PC-9 (cell line): ENCODE data around the gene PNKD. TPM values are rescaled to one million over a fixed set of nuclear protein-coding genes. Genes with fewer than 3 reads are reported as not detected.

ENCODE experiments used
- BruUV-seq: library from RNA; stranded (reverse); fragments of 400-500 nt; replicated peaks from 2 replicates; lab custom pipeline; 2021; lab: Mats Ljungman, UMichigan
- CTCF ChIA-PET: fragments of 300-600 bp; sonication (Branson Sonifier 250); formaldehyde crosslinking; loops from one replicate; lab custom pipeline; 2022; ENCODE audit warnings: antibody characterized with exemption; lab: Charles Lee
- POLR2A ChIA-PET: fragments of 300-600 bp; sonication (Branson Sonifier 250); formaldehyde crosslinking; loops from one replicate; lab custom pipeline; 2022; ENCODE audit warnings: antibody characterized with exemption; ENCODE audit not compliant: unreplicated experiment; lab: Charles Lee
- DNase-seq, 2 experiments: peaks; one replicate each; pipeline versions ENCODE4 v3.0.0 to v3.0.0-alpha.2; 2015 to 2022; ENCODE audit warnings: mixed read lengths in 1 of 2
- H2AFZ ChIP-seq: fragments of 200-600 bp; sonication (generic); 2 replicates; pipeline ENCODE4 v1.8.1; 2017; ENCODE audit warnings: antibody characterized with exemption
- H3F3A ChIP-seq: fragments of 200-600 bp; sonication (generic); 2 replicates; pipeline ENCODE4 v1.8.1; 2017; ENCODE audit warnings: antibody characterized with exemption, mild to moderate bottlenecking, low read depth; ENCODE audit not compliant: insufficient read depth
- H3K27ac ChIP-seq: fragments of 200-600 bp; sonication (generic); 2 replicates; pipeline ENCODE4 v1.6.1; 2016; ENCODE audit warnings: mixed run types
- H3K27me3 ChIP-seq: fragments of 200-600 bp; sonication (generic); 2 replicates; pipeline ENCODE4 v1.6.1; 2016; ENCODE audit warnings: low read depth, mixed run types; ENCODE audit not compliant: insufficient read depth
- H3K36me3 ChIP-seq: fragments of 200-600 bp; sonication (generic); 2 replicates; pipeline ENCODE4 v1.6.1; 2016; ENCODE audit warnings: low read depth, mixed run types
- H3K4me1 ChIP-seq: fragments of 200-600 bp; sonication (generic); replicated peaks from 2 replicates; pipeline ENCODE4 v1.6.1; 2016; ENCODE audit warnings: mixed run types; ENCODE audit not compliant: insufficient read depth
- H3K4me2 ChIP-seq: fragments of 200-600 bp; sonication (generic); 2 replicates; pipeline ENCODE4 v1.6.1; 2017; ENCODE audit warnings: mixed run types
- H3K4me3 ChIP-seq: fragments of 200-600 bp; sonication (generic); 2 replicates; pipeline ENCODE4 v1.6.1; 2016; ENCODE audit warnings: mixed run types
- H3K79me2 ChIP-seq: fragments of 200-600 bp; sonication (generic); 2 replicates; pipeline ENCODE4 v1.6.1; 2017; ENCODE audit warnings: low read depth, mixed run types
- H3K9me2 ChIP-seq: fragments of 200-600 bp; sonication (generic); 2 replicates; pipeline ENCODE4 v1.8.1; 2017; ENCODE audit warnings: mild to moderate bottlenecking; ENCODE audit not compliant: insufficient read depth
- H3K9me3 ChIP-seq: fragments of 200-600 bp; sonication (generic); 2 replicates; pipeline ENCODE4 v1.8.1; 2016; ENCODE audit warnings: low read depth; ENCODE audit not compliant: insufficient read depth
- H4K20me1 ChIP-seq: fragments of 200-600 bp; sonication (generic); 2 replicates; pipeline ENCODE4 v1.8.1; 2017; ENCODE audit not compliant: insufficient read depth
- CTCF ChIP-seq: fragments of 200-600 bp; sonication (generic); conservative IDR thresholded peaks from 2 replicates; pipeline ENCODE4 v1.6.1; 2017; ENCODE audit warnings: mixed run types, antibody characterized with exemption, mild to moderate bottlenecking, moderate library complexity
- EZH2 ChIP-seq: fragments of 200-600 bp; sonication (generic); IDR thresholded peaks from 2 replicates; pipeline ENCODE4 v1.8.0; 2017; ENCODE audit warnings: antibody characterized with exemption, low read depth
- intact Hi-C: fragments of 100-400 bp; cut with micrococcal nuclease; formaldehyde crosslinking; loops from one replicate; pipeline ENCODE4 v1.10.0; 2022; ENCODE audit not compliant: unreplicated experiment
- total RNA-seq: library from RNA; stranded (reverse); gene quantifications from 2 replicates; pipeline ENCODE4 v1.2.3, GENCODE V29; 2021

Gene PNKD
- total RNA-seq, 1 experiment from 2014 or later, result 102 TPM

- CTCF ChIA-PET, result no interaction called here
- Histone ChIP-seq H3K36me3 (no peaks in the 10 kb centered on the region), H3K27ac (no peak overlapping the region), H3K9me2 (no peaks in the 10 kb centered on the region), H3K4me2 (no peak overlapping the region), H3F3A (no peaks in the 10 kb centered on the region), H3K79me2 (no peaks in the 10 kb centered on the region), H3K27me3 (no peaks in the 10 kb centered on the region), H3K4me1 (no peaks in the 10 kb centered on the region), H2AFZ (no peak overlapping the region), H3K9me3 (no peaks in the 10 kb centered on the region), H4K20me1 (no peaks in the 10 kb centered on the region), H3K4me3 (no peak overlapping the region)
- DNase-seq, result no peak
- intact Hi-C loops, result no loop called here
- TF ChIP-seq CTCF, result no peak
- TF ChIP-seq EZH2, result no peak
- POLR2A ChIA-PET, result interaction anchor here (0.6 kb wide), 1 partner anchor 9 kb away, joined by 4 read pairs; no protein-coding TSS in a partner anchor
- BruUV-seq, result no TSS peak
Measured at GRCh38 chr2:218374795-218375194, 104.5 kb downstream of the PNKD start.

- Histone ChIP-seq H3K27me3 (no peaks in the 10 kb centered on the region), H4K20me1 (no peaks in the 10 kb centered on the region), H3K79me2 (no peaks in the 10 kb centered on the region), H3K9me2 (no peaks in the 10 kb centered on the region), H3K4me3 (no peak overlapping the region), H3K4me2 (no peak overlapping the region), H3K27ac (no peak overlapping the region), H3F3A (no peaks in the 10 kb centered on the region), H3K36me3 (no peaks in the 10 kb centered on the region), H3K4me1 (no peaks in the 10 kb centered on the region), H3K9me3 (no peaks in the 10 kb centered on the region), H2AFZ (no peak overlapping the region)
- POLR2A ChIA-PET, result no interaction called here
- BruUV-seq, result no TSS peak
- CTCF ChIA-PET, result no interaction called here
- intact Hi-C loops, result no loop called here
- no peak for DNase-seq
- TF ChIP-seq EZH2 (no peak), CTCF (no peak)
Measured at GRCh38 chr2:218375212-218375611, 104.9 kb downstream of the PNKD start.

- intact Hi-C loops, result no loop called here
- H3K4me2 ChIP-seq, result no peak overlapping the region
- no TSS peak for BruUV-seq
- ChIA-PET CTCF (interaction anchor here (0.5 to 1.6 kb wide), 2 partner anchors 105 to 180 kb away, joined by 3 to 4 read pairs; no protein-coding TSS in a partner anchor), POLR2A (no interaction called here)
- TF ChIP-seq CTCF (no peak), EZH2 (no peak)
- no peaks in the 10 kb centered on the region for H3K9me3 ChIP-seq
- no peaks in the 10 kb centered on the region for H3K79me2 ChIP-seq
- H3K4me1 ChIP-seq, result no peaks in the 10 kb centered on the region
- no peaks in the 10 kb centered on the region for H3K27me3 ChIP-seq
- no peak for DNase-seq
- H3K9me2 ChIP-seq, result no peaks in the 10 kb centered on the region
- no peak overlapping the region for H2AFZ ChIP-seq
- H3F3A ChIP-seq, result no peaks in the 10 kb centered on the region
- H4K20me1 ChIP-seq, result no peaks in the 10 kb centered on the region
- H3K36me3 ChIP-seq, result no peaks in the 10 kb centered on the region
- no peak overlapping the region for H3K27ac ChIP-seq
- no peak overlapping the region for H3K4me3 ChIP-seq
Measured at GRCh38 chr2:218378053-218378452, 107.7 kb downstream of the PNKD start.
